Pons (tissue), 1 donor: ENCODE measurements around the gene ZNF687.
"Not testable (repeated sequence)": the region's sequence is repeated elsewhere in the genome, so short reads cannot be mapped to it uniquely, and the experiment has no call there.

ENCODE experiments used
- DNase-seq: peaks from one replicate; pipeline ENCODE4 v3.0.0-alpha.2; 2016; ENCODE audit warnings: low spot score

ZNF687 gene

GRCh38 chr1:151281969-151282882, at the start of gene ZNF687:
Gene ZNF687, plus strand, starts transcription at chr1:151282299. Its CDS starts 3,993 bp downstream, at chr1:151286292.
- DNase-seq, result peak; percentile 100

- no peak for DNase-seq
These were observed 46.9 kb upstream of the ZNF687 start for GRCh38 chr1:151235235-151235634.

GRCh38 chr1:151237678-151238466, 44.2 kb upstream of the ZNF687 start:
- DNase-seq, result no peak

- DNase-seq, result peak; percentile 22
These were observed 43.7 kb upstream of the ZNF687 start for GRCh38 chr1:151238467-151238739.

- DNase-seq, result no peak
These were observed 39.7 kb upstream of the ZNF687 start for GRCh38 chr1:151242442-151242841.

- DNase-seq, result no peak
These were observed 38.3 kb upstream of the ZNF687 start for GRCh38 chr1:151243683-151244216.

GRCh38 chr1:151246786-151247185, 35.3 kb upstream of the ZNF687 start:
- no peak for DNase-seq

GRCh38 chr1:151251656-151252470, 30.2 kb upstream of the ZNF687 start:
- peak; percentile 78 for DNase-seq

- peak; percentile 97 for DNase-seq
These were observed 27.6 kb upstream of the ZNF687 start, which contains the start of gene PSMD4 for GRCh38 chr1:151254217-151255213. Gene PSMD4, plus strand, starts transcription at chr1:151254734. Its CDS starts 49 bp downstream, at chr1:151254783.

GRCh38 chr1:151255381-151255780, 26.7 kb upstream of the ZNF687 start:
- DNase-seq, result no peak

GRCh38 chr1:151259351-151259750, 22.7 kb upstream of the ZNF687 start:
- no peak for DNase-seq

GRCh38 chr1:151265446-151266236, 16.5 kb upstream of the ZNF687 start:
- no peak for DNase-seq

- DNase-seq, result no peak
These were observed 15.8 kb upstream of the ZNF687 start for GRCh38 chr1:151266315-151266714.

- no peak for DNase-seq
These were observed 15.3 kb upstream of the ZNF687 start for GRCh38 chr1:151266821-151267220.

GRCh38 chr1:151267760-151268159, 14.3 kb upstream of the ZNF687 start:
- DNase-seq, result no peak

- no peak for DNase-seq
These were observed 8.1 kb upstream of the ZNF687 start for GRCh38 chr1:151273924-151274466.

GRCh38 chr1:151275341-151275740, 6.8 kb upstream of the ZNF687 start:
- DNase-seq, result not testable (repeated sequence)

- DNase-seq, result peak; percentile 56
These were observed 4.8 kb upstream of the ZNF687 start for GRCh38 chr1:151277249-151277648.

GRCh38 chr1:151281225-151281968, 702 bp upstream of the ZNF687 start:
- DNase-seq, result peak; percentile 98
